Sigmoid colon (tissue), 4 donors: ENCODE measurements around the gene MIEF1.

Experiments
- EP300 ChIP-seq, 4 donors: sonication (generic); formaldehyde crosslinking; IDR thresholded peaks; one replicate each; pipeline ENCODE4 v1.6.1; 2017; ENCODE audit warnings: antibody characterized with exemption in 4 of 4
- POLR2A ChIP-seq, 2 donors: fragments of 450-650 bp; IDR thresholded peaks; one replicate each; pipeline ENCODE4 v1.6.1; 2016; ENCODE audit warnings: antibody characterized with exemption in 2 of 2, mild to moderate bottlenecking in 2 of 2, moderate library complexity in 2 of 2
- POLR2AphosphoS5 ChIP-seq, 4 donors: sonication (generic); formaldehyde crosslinking; IDR thresholded peaks; one replicate each; pipeline ENCODE4 v1.6.1; 2017; ENCODE audit warnings: antibody characterized with exemption in 4 of 4
- TF ChIP-seq, protein P1 (sequence below), 4 experiments: fragments of 450-650 bp in 3 of 4; fragments of 200-600 bp in 1 of 4; IDR thresholded peaks; one replicate each; pipeline ENCODE4 v1.5.1; 2016 to 2019; ENCODE audit warnings: antibody characterized with exemption in 4 of 4, mild to moderate bottlenecking in 3 of 4, moderate library complexity in 2 of 4

DNA sequence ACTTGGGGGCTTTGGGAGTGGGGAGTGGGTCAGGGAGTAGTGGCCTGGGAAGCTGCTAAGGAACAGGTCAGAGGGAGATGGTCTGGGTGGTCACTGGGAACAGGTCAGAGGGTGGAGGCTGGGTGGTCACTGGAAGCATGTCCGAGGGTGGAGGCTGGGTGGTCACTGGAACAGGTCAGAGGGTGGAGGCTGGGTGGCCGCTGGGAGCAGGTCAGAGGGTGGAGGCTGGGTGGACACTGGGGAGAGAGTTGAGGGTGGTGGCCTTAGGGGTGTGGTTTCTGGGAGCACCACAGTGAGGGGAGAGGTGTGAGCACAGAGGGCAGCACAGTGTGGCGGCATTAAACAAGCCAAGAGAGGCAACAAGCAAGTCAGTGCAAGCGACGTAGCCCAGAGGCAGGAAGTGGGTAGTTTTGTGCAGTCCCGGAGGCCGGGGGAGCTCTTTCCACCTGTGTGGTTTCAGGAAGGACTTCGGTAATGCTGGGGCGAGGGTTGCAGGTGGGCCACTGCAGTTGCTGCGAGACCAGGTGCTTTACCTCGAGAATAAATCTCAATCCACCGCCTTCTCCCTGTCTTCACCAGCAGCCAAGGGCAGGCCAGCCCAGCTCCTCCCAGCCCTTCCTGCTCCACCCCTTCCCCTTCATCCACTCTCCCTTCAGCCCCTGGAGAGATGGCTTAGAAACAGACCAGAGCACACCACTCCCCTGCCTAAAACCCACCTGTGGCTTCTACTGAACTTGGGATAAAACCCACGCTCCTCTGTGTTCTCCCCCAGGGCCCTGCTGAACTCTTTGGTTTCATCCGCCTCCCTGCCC, 65.3 kb downstream of the MIEF1 start:
- TF ChIP-seq, protein P1, sequence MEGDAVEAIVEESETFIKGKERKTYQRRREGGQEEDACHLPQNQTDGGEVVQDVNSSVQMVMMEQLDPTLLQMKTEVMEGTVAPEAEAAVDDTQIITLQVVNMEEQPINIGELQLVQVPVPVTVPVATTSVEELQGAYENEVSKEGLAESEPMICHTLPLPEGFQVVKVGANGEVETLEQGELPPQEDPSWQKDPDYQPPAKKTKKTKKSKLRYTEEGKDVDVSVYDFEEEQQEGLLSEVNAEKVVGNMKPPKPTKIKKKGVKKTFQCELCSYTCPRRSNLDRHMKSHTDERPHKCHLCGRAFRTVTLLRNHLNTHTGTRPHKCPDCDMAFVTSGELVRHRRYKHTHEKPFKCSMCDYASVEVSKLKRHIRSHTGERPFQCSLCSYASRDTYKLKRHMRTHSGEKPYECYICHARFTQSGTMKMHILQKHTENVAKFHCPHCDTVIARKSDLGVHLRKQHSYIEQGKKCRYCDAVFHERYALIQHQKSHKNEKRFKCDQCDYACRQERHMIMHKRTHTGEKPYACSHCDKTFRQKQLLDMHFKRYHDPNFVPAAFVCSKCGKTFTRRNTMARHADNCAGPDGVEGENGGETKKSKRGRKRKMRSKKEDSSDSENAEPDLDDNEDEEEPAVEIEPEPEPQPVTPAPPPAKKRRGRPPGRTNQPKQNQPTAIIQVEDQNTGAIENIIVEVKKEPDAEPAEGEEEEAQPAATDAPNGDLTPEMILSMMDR (IDR thresholded peaks at IDR 0.05), result no peak
- TF ChIP-seq POLR2A (IDR thresholded peaks at IDR 0.05), result no peak
- TF ChIP-seq POLR2AphosphoS5 (IDR thresholded peaks at IDR 0.05), result no peak
- TF ChIP-seq EP300 (IDR thresholded peaks at IDR 0.05), result no peak
